Superior temporal gyrus (tissue), 1 donor: ENCODE data around the gene WDR59.
"Not testable (repeated sequence)": the region's sequence is repeated elsewhere in the genome, so short reads cannot be mapped to it uniquely, and the experiment has no call there.

Source experiments
- DNase-seq: peaks from one replicate; pipeline ENCODE4 v3.0.0-alpha.2; 2016; ENCODE audit errors: extremely low spot score

WDR59 gene, protein sequence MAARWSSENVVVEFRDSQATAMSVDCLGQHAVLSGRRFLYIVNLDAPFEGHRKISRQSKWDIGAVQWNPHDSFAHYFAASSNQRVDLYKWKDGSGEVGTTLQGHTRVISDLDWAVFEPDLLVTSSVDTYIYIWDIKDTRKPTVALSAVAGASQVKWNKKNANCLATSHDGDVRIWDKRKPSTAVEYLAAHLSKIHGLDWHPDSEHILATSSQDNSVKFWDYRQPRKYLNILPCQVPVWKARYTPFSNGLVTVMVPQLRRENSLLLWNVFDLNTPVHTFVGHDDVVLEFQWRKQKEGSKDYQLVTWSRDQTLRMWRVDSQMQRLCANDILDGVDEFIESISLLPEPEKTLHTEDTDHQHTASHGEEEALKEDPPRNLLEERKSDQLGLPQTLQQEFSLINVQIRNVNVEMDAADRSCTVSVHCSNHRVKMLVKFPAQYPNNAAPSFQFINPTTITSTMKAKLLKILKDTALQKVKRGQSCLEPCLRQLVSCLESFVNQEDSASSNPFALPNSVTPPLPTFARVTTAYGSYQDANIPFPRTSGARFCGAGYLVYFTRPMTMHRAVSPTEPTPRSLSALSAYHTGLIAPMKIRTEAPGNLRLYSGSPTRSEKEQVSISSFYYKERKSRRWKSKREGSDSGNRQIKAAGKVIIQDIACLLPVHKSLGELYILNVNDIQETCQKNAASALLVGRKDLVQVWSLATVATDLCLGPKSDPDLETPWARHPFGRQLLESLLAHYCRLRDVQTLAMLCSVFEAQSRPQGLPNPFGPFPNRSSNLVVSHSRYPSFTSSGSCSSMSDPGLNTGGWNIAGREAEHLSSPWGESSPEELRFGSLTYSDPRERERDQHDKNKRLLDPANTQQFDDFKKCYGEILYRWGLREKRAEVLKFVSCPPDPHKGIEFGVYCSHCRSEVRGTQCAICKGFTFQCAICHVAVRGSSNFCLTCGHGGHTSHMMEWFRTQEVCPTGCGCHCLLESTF

DNA sequence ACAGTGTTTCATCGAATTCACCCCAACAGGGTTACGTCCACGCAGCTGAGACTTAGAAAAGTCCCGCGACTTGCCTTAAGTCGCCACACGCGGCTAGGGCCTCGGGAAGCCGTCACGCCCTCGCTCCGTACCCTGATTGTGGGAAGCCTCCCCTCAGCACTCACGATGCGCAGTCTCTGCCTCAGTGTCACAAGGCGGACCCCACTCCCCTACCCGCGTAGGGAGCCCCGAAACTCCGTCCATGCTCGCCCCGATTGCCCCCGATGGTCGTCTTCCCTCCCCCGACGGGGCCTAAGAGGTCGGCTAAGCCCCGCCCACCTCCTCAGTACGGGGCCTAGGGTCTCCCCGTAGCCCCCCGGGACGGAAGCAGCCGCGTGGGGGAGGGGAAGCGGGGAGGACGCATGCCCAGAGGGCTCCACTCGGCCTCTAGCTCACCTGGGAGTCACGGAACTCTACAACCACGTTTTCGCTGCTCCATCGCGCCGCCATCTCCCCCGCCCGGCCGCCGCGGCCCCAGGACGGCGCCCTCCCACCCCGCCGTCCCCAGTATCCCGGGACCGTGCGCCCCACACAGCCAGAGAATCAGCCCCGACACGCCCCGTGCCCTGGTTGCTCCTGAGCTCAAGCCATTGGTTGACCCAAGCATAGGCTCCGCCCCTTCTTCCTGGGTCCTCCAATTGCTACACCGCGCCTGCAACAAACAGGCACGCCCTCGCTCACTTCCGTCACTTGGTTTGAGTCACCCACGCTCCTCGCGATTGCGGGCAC is at the start of gene WDR59:
WDR59 (minus strand) TSS at position 595 of the 768 bp plus-strand sequence; CDS start at position 489, 106 bp downstream.
- DNase-seq: peak; percentile 100

DNA sequence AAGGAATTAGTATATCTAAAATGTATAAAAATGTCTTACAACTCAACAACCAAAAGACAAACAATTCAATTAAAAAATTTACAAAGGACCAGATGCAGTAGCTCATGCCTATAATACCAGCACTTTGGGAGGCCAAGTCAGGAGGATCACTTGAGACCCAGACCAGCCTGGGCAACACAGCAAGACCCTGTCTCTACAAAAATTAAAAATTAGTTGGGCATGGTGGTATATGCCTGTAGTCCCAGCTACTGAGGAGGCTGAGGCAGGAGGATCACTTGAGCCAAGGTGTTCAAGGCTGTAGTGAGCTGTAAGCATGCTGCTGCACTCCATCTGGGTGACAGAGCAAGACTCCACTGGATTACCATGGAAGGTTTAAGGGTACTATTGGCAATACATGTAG is 47.7 kb upstream of the WDR59 start:
- no peak for DNase-seq

DNA sequence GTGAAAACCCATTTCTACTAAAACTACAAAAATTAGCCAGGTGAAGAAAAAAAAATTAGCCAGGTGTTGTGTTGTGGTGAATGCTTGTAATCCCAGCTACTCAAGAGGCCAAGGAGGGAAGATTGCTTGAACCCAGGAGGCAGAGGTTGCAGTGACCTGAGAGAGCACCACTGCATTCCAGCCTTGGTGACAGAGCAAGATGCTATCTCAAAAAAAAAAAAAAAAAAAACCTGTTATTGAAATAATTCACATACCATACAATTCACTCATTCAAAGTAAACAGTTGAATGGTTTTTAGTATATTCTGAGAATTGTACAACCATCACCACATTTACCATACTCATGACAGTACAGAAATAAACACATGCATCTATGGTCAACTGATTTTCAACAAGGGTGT is 44.9 kb upstream of the WDR59 start:
- DNase-seq: no peak

DNA sequence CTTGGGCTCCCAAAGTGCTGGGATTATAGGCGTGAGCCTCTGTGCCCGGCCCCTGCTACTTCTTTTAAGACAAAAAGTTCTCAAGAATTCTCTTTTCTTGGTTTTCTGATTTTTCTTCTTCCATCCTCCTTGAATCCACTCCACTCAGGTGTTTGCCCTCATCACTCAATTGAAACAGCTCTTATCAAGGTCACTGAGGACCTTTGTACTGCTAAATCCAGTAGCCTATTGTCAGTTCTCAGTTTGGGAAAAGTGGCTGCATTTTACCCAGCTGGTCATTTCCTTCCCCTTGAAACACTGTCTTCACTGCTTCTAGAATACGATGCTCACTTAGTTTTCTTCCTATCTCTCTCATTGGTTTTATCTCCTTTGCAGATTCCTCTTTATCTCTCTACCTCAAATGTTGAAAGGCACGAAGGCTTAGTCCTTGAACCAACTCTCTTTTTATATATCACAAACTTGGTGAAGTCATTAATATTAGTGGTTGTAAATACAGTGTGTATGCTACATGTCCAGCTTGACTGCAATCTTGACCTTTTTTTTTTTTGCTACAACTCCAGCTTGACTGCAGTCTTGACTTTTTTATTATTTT is 43.7 kb upstream of the WDR59 start:
- DNase-seq: no peak

DNA sequence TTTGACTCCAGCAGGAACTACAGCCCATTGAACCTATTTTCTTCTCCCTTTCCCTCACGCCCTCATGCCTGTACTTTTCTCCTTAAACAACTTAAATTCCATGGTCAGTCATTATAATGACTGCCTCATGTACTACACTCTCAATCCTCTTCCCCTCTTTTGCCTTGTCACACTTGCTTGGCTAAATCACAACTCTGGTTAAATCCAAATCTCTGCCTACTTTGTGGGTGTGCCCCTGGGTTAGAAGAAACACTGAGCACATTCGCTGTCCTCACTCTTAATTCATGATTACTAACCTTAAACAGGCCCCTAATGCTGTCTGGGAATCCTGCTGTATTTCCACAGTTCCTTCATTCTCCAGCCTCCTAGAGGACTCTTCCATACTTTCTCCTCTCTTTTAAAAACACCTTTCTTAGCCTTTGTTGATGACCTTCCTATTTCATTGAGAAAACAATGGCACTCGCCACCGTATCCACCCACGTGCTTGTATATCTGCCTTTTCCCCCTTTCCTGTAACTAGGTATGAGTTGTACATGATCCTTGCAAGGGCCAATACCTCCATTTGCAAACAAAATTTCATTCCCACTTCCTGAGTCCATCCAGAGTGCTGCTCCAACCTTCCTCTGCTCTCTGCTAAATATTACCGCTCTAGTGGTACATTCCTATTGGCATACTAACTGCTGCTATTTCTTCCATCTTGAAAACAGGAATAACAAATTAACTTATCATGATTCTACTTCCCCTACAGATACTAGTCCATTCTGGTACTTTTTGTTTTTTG is 42.8 kb upstream of the WDR59 start:
- DNase-seq: no peak

DNA sequence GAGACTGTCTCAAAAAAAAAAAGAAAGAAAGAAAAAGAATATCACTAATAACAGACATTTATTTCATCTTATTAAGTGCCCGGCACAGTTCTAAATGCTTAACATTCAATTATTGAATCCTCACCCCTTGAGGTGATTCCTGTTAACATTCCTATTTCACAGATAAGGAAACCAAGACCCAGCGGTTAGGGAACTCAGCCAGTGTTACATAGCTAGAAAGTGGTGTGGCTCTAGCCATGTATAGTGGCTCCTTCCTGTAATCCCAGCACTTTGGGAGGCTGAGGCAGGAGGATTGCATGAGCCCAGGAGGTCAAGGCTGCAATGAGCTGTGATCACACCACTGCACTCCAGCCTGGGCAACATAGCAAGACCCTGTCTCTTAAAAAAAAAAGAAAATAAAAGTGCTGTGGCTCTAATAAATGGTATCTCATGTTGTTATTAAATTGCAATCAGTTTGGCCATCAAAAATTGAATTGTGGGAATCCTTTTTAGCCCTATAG is 42.0 kb upstream of the WDR59 start:
- DNase-seq: no peak

DNA sequence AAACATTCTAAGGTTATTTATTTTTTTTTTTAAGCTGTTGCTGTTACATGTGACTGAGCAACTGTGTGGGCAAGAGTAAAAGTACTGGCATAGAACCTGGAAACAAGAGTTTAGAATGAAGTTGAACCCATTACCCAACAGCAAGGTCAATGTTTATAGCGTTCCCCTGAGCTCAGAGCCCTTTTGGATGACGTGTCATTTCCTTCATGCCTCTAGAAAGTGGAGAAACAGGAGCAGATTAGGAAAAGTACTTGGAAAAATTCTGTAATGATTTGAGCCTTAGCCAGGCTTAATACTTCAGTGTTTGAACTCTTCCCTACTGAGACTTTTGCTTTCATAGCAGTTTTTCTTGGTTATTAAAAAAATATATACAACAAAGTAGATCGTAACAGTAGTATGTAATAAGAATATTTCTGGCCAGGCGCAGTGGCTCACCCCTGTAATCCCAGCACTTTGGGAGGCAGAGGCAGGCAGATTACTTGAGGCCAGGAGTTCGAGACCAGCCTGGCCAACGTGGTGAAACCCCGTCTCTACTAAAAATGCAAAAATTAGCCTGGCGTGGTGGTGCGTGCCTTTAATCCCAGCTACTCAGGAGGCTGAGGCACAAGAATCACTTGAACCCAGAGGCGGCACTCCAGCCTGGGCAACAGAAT is 41.4 kb upstream of the WDR59 start:
- DNase-seq: not testable (repeated sequence)

DNA sequence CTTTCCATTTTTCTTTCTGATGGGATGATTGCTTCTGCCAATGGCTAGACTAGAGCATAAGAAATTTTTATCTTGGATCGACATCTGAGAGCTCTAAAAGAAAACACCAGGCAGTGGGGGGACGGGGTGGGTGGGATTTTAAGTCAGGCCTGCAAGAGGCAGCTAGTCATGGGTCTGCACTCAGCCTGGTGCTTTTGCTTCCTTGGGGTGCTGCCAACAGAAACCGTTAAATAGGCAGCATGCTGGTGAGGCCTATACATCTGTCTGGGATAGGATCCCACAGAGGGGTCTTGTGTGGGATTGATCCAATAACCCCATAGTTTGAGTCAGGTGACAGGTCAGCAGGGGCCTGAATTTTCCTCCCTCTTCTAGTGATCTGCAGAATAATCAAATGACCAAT is 40.8 kb upstream of the WDR59 start:
- no peak for DNase-seq

DNA sequence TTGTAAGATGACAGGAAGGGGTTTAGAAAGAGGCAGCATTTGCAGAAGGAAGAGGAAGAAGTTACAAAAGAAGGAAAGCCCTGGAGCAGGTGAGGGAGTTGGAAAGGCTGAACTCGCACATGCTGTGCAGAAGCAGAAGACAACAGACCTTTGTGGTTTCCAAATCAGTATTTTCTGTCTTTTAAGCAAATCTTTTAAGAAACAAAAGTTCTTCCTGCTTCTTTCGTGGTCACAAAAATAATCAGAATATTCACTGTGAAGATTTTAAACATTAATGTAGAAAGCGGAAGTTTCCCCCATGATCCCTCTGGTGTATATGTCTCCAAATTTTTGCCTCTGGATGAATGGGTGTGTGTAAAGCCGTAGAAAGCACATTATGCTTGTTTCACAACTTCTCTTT is 39.7 kb upstream of the WDR59 start:
- no peak for DNase-seq

DNA sequence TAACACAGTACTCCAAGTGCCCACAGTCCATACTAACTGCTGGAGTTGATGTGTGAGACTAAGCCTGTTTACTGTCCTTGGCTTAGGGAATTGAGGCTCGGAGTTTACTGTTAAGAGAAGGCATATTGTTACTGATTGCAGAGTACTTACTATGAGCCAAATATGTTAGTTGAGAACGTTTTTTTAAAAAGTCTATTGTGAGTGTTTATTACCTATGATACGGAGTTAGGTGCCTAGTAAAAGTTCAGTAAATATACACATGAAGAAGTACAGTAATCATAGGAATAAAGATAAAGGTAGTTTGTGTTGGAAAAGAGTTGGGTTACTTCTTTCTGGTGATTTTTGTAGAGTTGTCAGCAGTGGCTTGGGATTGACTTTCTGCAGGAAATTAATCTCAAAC is 39.3 kb upstream of the WDR59 start:
- no peak for DNase-seq

DNA sequence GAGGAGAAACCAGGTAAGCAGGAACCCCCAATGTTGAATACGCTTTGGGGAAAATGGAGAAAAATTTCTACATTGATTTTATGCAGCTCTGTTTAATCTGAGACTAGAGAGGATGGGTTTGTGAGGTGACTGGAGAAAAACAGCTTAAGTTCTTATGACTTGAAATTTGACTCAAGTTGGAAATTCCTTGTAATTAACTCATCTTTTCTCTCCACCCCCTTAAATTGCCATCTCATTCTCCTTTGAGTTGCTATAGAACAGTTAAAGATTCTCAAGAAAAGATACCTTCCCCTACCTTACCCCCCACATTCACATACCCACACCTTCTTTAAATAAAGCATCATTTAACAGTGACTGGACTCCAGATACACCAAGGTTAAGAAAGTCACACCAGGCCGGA is 38.1 kb upstream of the WDR59 start:
- DNase-seq: no peak

DNA sequence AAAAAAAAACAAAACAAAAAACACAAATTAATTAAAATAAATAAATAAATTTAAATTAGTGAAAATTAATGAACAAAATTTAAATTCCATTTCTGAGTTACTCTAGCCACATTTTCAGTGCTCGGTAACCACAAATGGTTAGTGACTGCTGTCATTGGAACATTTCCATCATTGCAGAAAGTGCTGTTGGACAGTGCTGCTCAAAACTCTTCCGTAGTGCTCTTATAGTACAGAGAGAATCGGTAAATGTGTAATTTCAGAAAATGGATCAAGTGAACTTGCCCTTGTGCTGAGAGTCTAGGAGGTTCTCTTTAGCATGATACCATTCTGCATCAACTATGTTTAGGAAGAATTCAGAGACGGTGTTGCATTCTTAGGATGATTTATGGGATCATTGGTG is 37.6 kb upstream of the WDR59 start:
- no peak for DNase-seq

DNA sequence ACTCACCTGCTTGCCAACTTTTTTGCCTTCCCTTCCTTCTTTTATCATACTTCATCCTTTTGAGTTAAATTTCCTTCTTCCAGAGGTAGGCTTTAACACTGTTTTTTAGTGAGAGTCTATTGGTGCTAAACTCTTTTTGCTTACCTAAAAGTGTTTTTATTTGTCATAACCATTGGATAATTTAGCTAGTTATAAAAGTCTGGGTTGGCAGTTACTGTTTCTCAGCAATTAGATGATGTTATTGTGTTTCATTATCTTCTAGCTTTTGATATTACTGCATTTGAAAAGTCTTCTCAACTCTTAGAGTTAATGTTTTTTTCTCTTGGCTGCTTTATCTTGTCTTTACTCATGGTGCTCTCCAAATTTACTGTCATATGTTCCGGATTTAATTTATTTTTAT is 36.5 kb upstream of the WDR59 start:
- no peak for DNase-seq

DNA sequence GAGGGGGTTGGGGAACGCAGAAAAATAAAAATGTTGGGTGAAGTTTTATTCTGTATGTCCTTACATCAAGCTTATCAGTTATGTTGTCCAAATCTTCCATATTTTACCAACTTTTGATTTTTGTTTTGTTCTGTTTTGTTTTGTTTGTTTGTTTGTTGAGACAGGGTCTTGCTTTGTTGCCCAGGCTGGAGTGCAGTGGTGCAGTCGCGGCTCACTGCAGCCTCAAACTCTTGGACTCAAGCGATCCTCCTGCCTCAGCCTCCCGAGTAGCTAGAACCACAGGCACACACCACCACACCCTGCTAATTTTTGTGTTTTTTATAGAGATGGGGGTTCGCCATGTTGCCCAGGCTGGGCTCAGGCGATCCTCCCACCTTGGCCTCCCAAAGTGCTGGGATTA is 34.7 kb upstream of the WDR59 start:
- DNase-seq: no peak

DNA sequence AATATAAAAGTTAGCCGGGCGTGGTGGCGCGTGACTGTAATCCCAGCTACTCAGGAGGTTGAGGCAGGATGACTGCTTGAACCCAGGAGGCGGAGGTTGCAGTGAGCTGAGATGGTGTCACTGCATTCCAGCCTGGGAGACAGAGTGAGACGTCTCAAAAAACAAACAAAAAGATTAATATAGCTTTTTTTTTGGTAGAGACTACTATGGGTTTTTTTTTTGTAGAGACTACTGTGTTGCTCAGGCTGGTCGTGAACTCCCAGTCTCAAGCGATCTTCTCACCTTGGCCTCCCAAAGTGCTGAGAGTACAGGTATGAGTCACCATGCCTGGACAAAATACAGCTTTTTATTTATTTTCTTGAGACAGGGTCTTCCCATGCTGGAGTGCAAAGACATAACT is 34.1 kb upstream of the WDR59 start:
- DNase-seq: no peak

DNA sequence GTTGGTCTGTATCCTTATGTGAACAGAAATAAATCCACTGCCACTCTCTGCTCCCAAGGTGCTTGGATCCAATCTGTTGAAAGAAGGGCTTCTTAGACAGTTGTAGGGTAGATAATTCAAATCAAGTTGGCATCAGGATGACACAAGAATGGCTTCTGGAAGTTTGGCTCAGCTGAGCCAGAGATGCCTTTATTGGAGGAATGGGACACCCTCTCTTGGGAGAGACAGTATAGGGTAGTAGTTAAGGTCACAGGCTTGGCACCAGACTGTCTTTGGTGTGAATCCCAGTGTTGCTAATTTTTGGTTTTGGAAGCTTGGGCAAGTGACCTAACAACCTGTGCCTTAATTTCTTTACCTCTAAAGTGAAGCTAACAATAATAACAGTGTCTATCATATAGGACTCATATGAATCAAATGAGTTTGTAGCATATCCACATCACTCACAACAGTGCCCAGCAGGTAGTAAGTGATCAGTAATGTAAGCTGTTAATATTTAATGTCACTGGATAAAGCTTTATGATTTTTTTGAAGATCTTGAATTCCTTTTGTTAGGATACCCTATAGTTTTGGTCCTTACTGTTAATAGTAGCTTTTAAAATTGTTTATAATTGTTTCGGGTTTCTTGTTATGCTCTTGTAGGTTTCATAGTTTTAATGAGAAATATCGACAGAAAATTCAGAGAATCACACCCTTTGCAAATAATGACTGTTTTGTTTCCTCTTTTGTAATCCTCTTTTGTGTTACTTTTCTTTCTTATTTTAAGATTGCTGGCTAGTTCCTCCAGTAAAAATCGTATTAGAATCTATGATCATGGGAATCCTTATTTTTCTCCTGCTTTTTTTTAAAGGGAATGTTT is 33.0 kb upstream of the WDR59 start:
- DNase-seq: no peak

DNA sequence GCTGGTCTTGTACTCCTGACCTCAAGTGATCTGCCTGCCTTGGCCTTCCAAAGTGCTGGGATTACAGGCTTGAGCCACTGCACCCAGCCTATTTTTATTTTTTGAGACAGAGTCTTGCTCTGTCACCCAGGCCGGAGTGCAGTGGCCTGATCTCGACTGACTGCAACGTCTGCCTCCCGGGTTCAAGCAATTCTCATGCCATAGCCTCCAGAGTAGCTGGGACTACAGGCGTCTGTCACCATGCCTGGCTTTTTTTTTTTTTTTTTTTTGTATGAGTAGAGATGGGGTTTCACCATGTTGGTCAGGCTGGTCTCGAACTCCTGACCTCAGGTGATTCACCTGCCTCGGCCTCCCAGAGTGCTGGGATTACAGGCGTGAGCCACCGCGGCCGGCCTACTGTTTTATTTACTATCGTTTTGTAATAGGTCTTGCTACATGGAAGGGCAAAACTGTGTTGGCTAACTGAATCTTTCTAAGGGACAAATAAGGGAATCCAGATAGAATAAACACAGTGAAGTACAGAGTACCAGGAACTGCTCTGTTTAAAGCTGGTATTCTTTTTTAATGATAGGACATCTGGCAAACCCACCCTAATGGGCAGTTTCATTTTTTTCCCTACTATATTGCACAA is 31.6 kb upstream of the WDR59 start:
- not testable (repeated sequence) for DNase-seq

DNA sequence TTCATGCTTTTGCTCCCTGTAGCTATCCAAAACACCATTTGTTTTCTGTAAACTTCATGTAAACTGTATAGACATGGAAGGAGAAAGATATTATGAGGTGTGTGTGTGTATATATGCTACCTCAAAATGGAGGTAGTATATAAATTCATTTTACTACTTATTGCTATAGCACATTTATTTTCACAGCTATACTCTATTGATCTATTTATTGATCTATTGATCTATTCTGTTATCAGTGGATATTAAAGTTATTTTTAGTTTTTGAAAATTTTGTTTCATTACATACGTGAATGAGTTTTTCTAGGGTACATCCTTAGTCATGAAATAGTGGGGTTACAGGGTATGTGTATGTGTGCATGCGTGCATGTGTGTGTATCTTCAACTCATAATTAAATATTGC is 29.4 kb upstream of the WDR59 start:
- DNase-seq: no peak

DNA sequence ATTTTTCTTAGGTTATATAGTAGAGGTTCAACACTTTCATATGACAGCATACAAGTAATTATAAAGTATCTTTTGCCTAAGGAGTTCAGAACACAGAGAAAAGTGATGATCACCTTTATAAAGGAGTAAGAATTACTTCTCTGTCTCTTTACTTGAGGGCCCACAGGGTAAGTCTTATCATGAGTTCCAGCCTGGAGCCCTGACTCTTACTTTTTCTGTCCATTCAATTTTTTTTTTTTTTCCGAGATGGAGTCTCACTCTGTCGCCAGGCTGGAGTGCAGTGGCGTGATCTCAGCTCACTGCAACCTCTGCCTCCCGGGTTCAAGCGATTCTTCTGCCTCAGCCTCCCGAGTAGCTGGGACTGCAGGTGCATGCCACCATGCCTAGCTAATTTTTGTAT is 28.2 kb upstream of the WDR59 start:
- not testable (repeated sequence) for DNase-seq
